GM19372 (cell line): ENCODE data around the gene TMEM41B.
"Not testable (repeated sequence)": the region's sequence is repeated elsewhere in the genome, so short reads cannot be mapped to it uniquely, and the experiment has no call there.

ENCODE experiments used
- ATAC-seq: cut with Tn5 transposase; IDR thresholded peaks from one replicate; pipeline ENCODE4 v1.9.1; 2021; ENCODE audit warnings: mild to moderate bottlenecking, low read depth, moderate library complexity; ENCODE audit not compliant: unreplicated experiment

TMEM41B gene

DNA sequence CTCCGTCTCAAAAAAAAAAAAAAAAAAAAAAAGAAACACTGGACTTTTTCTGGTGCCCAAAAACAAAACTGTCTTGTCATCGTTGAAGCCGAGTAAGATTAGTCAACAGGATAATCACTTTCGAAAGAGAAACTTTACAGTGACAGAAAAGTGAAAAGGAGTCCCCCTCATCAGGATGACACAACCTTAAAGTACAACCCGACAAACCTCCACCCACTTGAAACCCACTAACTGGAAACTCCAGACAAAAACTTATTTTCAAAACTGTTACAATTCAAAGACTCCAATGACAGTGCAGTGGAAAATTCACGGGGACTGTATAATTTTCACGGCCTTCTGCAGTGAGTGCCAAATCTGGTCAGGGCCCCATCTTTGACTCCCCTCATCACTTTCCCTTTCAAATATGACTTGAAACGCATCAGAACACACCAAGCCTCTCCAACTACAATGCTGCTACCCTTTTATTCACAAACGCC is 50.5 kb downstream of the TMEM41B start:
- ATAC-seq: peak; percentile 57

DNA sequence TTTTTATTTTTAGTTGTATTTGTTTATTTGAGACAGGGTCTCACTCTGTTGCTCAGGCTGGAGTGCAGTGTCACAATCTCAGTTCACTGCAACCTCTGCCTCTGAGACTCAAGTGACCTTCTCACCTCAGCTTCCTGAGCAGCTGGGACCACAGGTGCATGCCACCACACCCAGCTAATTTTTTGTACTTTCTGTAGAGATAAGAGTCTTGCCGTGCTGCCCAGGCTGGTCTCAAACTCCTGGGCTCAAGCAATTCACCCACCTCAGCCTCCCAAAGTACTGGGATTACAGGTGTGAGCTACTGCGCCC is 53.6 kb downstream of the TMEM41B start:
- ATAC-seq: not testable (repeated sequence)

DNA sequence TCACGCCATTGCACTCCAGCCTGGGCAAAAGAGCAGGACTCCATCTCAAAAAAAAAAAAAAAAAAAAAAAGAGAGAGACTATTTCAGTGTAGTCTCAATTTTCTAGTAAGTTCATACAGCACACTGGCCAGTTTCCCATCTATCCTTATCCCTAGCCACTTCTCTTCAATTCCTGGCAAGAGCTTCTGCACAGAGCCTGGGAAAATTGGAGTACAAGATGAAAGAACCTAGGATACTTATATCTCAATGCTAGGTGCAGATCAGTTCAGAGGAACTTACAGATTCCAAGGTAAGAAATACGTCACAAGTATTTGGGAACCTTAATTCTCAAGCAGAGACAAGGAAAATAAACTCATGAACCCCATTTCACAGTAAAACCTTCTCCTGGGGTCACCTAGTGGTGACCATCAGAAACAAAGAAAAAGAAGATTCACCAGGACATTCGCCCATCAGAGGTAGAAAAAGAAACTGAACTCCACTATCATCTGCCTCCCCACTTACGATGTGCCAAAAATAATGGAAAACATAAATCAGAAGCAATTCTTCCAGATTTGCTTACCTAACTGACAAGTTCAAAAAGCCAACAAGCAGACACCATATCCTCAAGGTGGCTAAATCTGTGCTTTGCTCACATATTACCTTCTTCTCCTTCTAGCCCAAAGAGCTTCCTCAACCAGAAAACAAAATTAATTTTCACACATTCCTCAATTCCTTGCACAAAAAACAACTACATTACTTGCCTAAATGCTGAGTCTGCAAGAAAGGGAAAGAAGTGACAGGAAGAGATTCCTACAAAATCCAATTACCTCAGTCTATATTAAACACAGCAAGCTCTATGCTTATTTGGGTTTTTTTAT is 54.2 kb downstream of the TMEM41B start:
- ATAC-seq: no peak

DNA sequence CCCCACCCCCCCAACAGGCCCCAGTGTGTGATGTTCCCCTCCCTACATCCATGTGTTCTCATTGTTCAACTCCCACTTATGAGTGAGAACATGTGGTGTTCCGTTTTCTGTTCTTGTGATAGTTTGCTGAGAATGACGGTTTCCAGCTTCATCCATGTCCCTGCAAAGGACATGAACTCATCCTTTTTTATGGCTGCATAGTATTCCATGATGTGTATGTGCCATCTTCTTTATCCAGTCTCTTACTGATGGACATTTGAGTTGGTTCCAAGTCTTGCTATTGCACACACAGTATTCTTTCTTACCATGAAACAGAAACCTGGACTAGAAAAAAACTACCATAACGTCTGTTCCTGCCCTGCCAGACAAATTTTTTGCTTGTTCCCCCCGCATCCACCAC is 56.1 kb downstream of the TMEM41B start:
- not testable (repeated sequence) for ATAC-seq

DNA sequence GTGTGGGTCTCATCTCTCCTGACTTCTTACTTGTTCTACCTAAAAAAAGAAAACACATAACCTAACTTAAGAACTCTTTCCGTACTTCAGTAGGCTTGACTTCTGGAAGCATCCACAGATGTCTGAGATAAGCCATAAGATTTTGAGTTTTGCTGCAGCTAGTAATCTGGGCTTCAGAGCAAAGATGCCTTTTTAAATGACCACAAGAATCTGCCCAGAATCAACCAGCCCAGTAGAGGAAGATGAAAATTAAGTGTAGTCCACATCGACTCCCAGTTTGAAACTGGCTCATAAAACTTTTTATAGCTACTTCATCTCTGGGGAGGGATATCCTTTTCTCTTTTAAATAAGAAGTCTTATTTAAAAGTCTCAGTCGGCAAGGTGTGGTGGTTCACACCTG is 60.0 kb downstream of the TMEM41B start:
- no peak for ATAC-seq

DNA sequence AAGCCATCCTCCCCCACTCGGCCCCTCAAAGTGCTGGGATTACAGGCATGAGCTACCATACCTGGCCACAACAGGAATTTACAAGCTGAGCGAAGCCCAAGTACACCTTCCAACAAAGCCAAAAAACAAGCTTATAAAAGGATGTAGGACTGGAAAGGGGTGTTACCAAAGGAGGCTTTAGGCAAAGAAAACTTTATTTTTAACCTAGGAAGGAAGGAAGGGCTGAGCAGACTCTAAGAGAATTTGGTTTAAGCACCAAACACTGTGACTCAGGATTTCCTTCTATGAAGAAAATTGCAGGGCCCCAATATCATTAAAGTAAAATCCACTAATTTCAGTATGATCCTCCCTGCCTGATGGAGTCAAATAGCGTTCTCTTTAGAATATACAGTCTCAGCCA is 61.3 kb downstream of the TMEM41B start:
- no peak for ATAC-seq

DNA sequence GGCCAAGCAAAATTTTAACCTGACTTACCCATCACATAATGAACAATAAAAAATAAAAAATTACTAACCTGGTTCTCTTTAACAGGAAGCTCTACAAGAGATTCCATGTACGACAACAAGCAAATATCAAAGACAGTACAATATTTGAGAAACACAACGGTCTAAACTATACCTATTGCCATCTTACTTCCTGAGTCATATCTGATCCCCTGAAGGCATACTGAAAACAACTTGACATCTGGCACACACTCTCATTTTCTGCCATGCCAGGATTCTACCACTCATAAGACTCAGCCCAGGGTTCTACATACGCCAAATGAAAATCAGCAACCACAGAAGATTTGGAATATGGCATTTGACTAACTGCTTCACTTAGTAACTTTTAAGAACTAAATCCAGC is 63.1 kb downstream of the TMEM41B start:
- ATAC-seq: no peak

DNA sequence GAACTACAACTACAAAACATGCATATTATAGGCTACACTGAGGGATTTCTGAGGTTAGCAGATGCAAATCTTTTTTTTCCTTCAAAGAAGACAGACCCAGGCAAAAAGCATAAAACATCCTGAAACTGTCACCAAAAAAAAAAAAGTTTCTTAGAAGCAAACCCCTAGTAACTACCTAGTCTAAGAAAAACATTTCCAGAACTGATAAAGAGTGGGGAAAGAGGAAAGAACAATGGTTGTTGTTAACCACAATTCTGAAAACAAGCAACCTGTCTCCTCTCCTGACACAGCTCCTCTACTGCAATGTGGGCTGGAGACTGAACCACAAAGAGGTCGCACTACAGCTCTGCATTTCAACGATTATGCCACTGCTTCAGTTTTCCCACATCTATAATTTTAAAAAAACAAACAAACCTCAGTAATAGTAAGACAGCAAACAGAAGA is 64.2 kb downstream of the TMEM41B start:
- no peak for ATAC-seq

DNA sequence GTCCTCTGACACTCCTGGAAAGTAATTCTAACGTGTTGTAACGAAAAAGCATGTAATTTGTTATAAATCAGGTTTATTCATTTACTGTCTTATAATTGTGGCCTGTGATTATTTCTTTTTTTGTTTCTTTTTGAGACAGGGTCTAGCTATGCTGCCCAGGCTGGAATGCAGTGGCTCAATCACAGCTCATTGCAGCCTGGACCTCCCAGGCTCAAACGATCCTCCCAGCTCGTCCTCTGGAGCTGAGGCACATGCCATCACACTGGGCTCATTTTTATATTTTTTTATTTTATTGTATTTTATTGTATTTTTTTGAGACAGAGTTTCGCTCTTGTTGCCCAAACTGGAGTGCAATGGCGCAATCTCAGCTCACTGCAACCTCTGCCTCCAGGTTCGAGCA is 65.1 kb downstream of the TMEM41B start:
- no peak for ATAC-seq

DNA sequence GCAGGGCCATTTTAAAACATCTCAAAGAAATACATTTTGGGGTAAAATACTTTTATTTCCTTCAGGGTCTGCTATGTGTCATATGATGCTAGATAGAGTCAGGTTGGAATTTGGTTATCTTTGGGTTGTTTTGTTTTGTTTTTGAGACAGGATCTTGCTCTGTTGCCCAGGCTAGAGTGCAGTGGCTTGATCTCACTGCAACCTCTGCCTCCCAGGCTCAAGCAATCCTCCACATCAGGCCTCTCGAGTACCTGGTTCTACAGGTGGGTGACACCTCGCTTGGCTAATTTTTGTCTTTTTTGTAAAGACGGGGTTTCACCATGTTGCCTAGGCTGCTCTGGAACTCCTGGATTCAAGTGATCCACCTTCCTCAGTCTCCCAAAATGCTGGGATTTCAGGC is 66.5 kb downstream of the TMEM41B start:
- ATAC-seq: no peak

DNA sequence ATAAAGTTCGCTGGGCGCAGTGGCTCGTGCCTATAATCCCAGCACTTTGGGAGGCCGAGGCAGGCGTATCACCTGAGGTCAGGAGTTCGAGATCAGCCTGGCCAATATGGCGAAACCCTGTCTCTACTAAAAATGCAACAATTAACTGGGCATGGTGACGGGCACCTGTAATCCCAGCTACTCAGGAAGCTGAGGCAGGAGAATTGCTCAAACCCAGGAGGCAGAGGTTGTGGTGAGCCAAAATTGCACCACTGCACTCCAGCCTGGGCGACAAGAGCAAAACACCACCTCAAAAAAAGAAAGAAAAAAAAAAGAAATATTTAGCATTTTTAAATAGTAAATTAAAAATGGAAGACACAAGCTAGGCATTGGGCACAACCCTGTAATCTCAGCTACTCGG is 78.2 kb downstream of the TMEM41B start:
- not testable (repeated sequence) for ATAC-seq

DNA sequence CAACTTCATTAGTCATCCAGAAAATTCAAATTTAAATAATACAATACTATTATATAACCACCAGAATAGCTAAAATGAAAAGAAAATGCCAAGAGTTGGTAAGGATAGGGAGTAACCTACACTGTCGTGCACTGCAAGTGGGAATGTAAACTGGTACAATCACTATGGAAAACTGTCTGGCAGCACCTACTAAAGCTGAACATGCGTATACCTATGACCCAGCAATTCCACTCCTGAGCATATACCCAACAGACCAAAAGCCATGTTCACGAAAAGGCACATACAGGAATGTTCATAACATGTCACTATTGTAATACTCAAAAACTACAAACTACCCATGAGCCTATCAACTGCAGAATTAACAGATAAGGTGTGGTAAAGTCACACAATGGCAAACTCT is 81.9 kb downstream of the TMEM41B start:
- ATAC-seq: no peak

DNA sequence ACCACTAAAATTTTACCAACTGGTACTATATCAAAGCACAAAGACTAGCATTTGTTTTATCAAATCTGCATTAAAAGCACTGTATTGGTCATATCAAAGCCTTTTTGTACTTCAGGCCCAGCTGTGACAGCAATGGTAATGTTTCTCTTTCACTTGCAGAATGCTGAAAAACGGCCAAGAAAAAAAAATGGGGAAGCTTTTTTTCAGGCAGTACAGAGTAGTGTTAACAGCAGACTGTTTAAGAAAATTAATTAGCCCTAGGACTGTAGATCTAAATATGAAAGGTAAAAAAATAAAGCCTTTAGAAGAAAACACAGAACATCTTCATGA is 82.6 kb downstream of the TMEM41B start:
- no peak for ATAC-seq
